Upper lobe of right lung (tissue), 1 donor: ENCODE data around the gene EVA1A. TPM values are rescaled to one million over a fixed set of nuclear protein-coding genes. Genes with fewer than 3 reads are reported as not detected.

Experiments used
- ATAC-seq: fragments of 200-7000 bp; cut with Tn5 transposase; one replicate; pipeline ENCODE4 v1.9.1; 2020; ENCODE audit warnings: mild to moderate bottlenecking, moderate library complexity
- DNase-seq: peaks from one replicate; pipeline ENCODE4 v3.0.0-alpha.2; 2020
- H3K27ac ChIP-seq: fragments of 200-600 bp; one replicate; pipeline ENCODE4 v1.8.0; 2022
- H3K27me3 ChIP-seq: fragments of 200-600 bp; one replicate; pipeline ENCODE4 v1.8.0; 2022; ENCODE audit warnings: mild to moderate bottlenecking
- H3K36me3 ChIP-seq: fragments of 200-600 bp; one replicate; pipeline ENCODE4 v1.8.0; 2022
- H3K4me1 ChIP-seq: fragments of 200-600 bp; one replicate; pipeline ENCODE4 v1.8.0; 2022
- H3K4me3 ChIP-seq: fragments of 200-600 bp; one replicate; pipeline ENCODE4 v1.8.0; 2022; ENCODE audit warnings: mild to moderate bottlenecking
- H3K9me3 ChIP-seq: fragments of 200-600 bp; one replicate; pipeline ENCODE4 v1.8.0; 2022
- CTCF ChIP-seq: fragments of 200-600 bp; IDR thresholded peaks from one replicate; pipeline ENCODE4 v1.8.0; 2022; ENCODE audit warnings: antibody characterized with exemption
- intact Hi-C: fragments of 100-400 bp; cut with DNase I; formaldehyde crosslinking; loops from one replicate; pipeline ENCODE4 v1.11.0; 2022
- total RNA-seq: library from RNA; stranded (reverse); fragmentation: NEBNext Ultra II Directional; extraction: Animal tissue kit (Norgen Biotek cat#: 25700); gene quantifications from one replicate; pipeline ENCODE4 v1.2.1, GENCODE V29; 2021
- donor health status: DM: no; HTN: yes; CAD: no; lungs with severe emphysema.

EVA1A gene
- total RNA-seq, 1 donor from 2014 or later: 41.9 TPM

DNA sequence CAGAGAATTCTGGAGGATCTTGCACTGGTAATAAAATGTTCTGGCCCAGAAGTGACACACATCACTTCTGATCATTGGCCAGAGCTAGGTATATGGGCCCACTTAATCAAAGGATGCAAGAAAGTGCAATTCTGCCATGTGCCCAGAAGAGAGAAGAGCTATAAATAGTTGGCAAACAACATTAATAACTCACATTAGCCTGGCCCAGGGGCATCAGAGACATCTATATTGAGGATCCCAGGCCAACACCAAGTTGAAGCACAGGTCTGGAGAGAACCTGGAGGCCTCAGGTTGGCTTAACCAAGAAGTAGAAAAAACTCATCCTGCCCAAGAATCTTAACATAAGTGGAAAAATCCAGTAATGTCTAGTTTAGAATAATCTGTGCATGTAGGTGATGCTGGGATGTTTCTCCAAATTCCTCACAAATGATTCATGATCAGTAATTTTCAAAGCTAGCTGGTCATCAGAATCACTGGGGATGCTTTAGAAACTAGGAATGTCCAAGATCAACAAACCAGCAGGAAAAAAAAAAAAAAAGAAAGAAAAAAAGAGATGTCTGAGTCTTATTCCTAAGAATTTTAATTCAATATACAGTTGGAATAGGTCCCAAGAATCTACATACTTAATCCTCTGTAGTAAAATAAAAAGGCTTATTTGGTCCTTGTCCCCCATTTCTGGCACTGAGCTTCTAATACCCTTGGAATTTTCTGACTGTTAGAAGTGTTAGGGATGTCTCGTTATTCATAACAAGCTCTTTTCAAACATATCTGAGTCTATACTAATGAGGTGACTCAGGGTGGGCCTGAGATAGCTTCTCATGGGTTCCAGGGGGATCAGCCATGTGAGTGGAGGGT lies 35.0 kb upstream of the EVA1A start:
- H3K27ac ChIP-seq: no peak overlapping the region
- TF ChIP-seq CTCF: no peak
- H3K36me3 ChIP-seq: no peaks in the 10 kb centered on the region
- H3K27me3 ChIP-seq: no peaks in the 10 kb centered on the region
- no peak overlapping the region for H3K4me3 ChIP-seq
- DNase-seq (no peak), ATAC-seq (no peak)
- intact Hi-C loops: no loop called here
- H3K9me3 ChIP-seq: no peaks in the 10 kb centered on the region
- H3K4me1 ChIP-seq: no peaks in the 10 kb centered on the region

DNA sequence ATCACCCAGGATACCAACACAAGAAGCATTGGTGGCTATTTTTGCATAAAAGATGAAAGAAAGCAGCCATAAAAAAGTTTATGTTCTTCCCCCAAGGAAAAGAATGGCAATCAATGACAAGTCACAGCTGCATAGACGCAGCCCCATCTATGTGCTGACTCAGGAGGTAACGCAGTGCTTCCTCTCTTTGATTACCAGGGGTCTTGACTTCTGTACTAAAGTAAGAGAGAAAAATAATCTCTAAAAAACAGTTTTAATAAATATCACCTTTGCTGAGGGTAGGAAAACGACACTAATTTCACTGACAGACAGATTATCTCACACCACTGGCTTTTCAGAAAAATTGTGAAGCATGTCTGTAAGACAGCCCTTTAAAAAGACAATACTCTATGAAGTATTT lies 33.9 kb upstream of the EVA1A start:
- intact Hi-C loops: no loop called here
- Histone ChIP-seq H3K4me3 (no peak overlapping the region), H3K27me3 (no peaks in the 10 kb centered on the region), H3K36me3 (no peaks in the 10 kb centered on the region), H3K27ac (no peak overlapping the region), H3K4me1 (no peaks in the 10 kb centered on the region), H3K9me3 (no peaks in the 10 kb centered on the region)
- ATAC-seq: no peak
- DNase-seq: no peak
- TF ChIP-seq CTCF: no peak

DNA sequence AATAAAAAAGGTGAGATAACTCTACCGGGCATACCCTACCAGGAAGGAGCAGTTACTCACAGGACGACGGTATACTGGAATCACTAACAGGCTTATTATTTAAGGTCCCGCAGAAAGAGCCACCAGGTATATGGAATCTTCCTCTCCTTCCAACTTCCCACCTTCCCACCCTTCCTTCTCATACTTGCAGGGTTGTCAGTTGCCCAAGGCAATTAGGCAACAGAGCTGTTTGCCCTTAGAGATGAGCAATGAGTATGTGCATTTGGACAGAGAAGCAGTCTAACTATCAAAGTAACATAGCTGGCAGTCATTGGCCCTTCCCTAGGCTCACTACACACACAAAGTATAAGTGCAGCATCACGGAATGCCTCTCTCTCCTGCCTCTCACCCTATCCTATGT lies 32.1 kb upstream of the EVA1A start:
- Histone ChIP-seq H3K4me3 (no peak overlapping the region), H3K27me3 (no peaks in the 10 kb centered on the region), H3K9me3 (no peaks in the 10 kb centered on the region), H3K36me3 (no peaks in the 10 kb centered on the region), H3K27ac (no peak overlapping the region), H3K4me1 (no peaks in the 10 kb centered on the region)
- no peak for ATAC-seq
- no peak for TF ChIP-seq CTCF
- DNase-seq: no peak
- intact Hi-C loops: no loop called here

DNA sequence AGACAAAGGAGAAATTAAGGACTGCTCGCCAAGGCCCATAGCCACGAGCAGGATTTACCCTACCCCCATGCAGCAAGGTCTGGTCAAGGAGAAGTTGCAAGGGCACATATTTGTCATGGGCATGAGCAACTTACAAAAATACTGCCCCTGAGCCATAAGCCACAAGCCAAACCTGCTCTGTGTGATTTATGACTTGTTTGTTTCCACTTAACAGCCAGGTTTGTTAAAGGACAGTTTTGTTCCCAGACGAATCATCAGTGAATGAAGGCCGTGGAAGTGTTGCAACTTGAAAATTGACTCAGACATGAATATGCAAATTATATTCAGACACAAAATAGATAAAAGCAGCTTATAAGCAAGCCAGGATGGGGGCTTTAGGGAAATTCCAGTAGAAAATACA lies 31.3 kb upstream of the EVA1A start:
- no peaks in the 10 kb centered on the region for H3K36me3 ChIP-seq
- ATAC-seq (peak; percentile 55), DNase-seq (no peak)
- H3K27me3 ChIP-seq: no peaks in the 10 kb centered on the region
- TF ChIP-seq CTCF: no peak
- no peaks in the 10 kb centered on the region for H3K4me1 ChIP-seq
- intact Hi-C loops: no loop called here
- H3K4me3 ChIP-seq: no peak overlapping the region
- H3K27ac ChIP-seq: no peak overlapping the region
- H3K9me3 ChIP-seq: no peaks in the 10 kb centered on the region

- Histone ChIP-seq H3K9me3 (no peaks in the 10 kb centered on the region), H3K27me3 (no peaks in the 10 kb centered on the region), H3K4me1 (no peaks in the 10 kb centered on the region), H3K27ac (no peak overlapping the region), H3K36me3 (no peaks in the 10 kb centered on the region), H3K4me3 (no peak overlapping the region)
- DNase-seq: no peak
- TF ChIP-seq CTCF: no peak
- ATAC-seq: peak; percentile 54
- intact Hi-C loops: no loop called here
Observed at GRCh38 chr2:75589391-75590105, 28.8 kb upstream of the EVA1A start.
